GM21447 (cell line): ENCODE data around the gene ACTL8.
"Not testable (repeated sequence)": the region's sequence is repeated elsewhere in the genome, so short reads cannot be mapped to it uniquely, and the experiment has no call there.

Source experiments
- ATAC-seq: cut with Tn5 transposase; IDR thresholded peaks from one replicate; pipeline ENCODE4 v1.9.1; 2021; ENCODE audit not compliant: unreplicated experiment

Gene ACTL8

GRCh38 chr1:17734609-17735008 is 20.5 kb upstream of the ACTL8 start:
- no peak for ATAC-seq

- no peak for ATAC-seq
Measured at GRCh38 chr1:17735348-17735747, 19.8 kb upstream of the ACTL8 start.

DNA sequence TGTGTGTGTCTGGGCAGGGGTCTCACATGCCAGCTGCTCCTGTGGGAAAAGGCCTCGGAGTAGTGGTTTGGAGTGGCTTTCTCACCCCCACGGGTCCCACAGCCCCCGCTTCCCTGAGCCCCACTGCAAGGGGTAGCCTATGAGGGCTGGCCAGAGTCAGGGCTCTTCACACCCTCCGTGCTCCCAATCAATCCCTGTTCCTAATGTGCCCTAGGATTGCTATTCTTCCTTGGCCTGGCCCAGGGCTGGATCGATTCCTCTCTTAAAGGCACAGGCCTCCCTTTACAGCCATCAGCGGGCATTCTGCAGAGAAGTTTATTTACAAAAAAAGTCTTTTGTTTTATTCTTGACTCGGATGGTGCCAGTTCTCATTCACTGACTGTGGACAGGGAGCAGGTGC is 19.3 kb upstream of the ACTL8 start:
- ATAC-seq = no peak

- no peak for ATAC-seq
Measured at GRCh38 chr1:17736625-17737024, 18.5 kb upstream of the ACTL8 start.

- ATAC-seq = no peak
Measured at GRCh38 chr1:17739050-17739449, 16.1 kb upstream of the ACTL8 start.

- ATAC-seq = no peak
Measured at GRCh38 chr1:17741052-17741451, 14.1 kb upstream of the ACTL8 start.

GRCh38 chr1:17742583-17742982 is 12.6 kb upstream of the ACTL8 start:
- no peak for ATAC-seq

GRCh38 chr1:17743008-17743647 is 12.0 kb upstream of the ACTL8 start:
- no peak for ATAC-seq

DNA sequence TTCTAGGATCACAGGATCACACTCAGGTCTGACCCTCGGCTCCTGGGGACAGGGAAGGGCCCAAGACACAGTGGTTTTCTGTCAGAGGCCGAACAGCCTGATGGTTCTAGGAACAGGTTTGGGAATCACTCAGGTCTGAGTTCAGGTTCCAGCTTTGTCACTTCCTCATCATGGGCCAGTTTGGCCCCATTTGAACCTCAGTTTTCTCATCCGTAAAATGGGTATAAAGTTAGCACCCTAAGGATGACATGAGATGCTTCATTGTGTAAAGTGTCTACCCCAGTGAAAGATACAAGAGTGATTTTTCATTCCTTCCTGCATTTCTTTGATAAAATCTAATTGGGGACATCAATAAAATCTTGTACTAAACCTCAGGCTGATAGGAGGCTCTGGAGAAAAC is 11.2 kb upstream of the ACTL8 start:
- no peak for ATAC-seq

GRCh38 chr1:17744666-17745478 is 10.3 kb upstream of the ACTL8 start:
- no peak for ATAC-seq

DNA sequence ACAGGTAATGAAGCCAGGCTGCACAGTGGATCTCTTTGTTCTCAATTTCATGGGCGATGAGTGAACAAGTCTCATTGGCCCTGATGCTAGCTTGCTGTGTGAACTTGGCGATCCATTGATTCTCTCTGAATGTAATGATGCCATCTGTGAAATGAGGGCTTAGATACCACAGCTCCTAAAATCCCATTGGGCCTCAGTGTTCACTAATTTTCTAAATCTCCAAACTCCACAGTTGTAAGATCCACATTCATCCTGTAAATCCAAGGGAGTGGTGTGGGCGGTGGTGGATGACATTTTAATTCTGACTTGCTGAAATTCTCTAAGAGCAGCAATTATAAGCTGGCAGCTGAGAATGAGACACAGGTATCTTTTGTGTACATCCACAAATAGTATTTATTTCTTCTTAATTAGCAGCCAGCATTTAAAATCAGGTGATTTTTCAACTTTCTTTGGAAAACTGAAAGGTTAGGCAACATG is 9.6 kb upstream of the ACTL8 start:
- ATAC-seq = no peak

GRCh38 chr1:17746281-17746680 is 8.9 kb upstream of the ACTL8 start:
- ATAC-seq = not testable (repeated sequence)

GRCh38 chr1:17746920-17747319 is 8.2 kb upstream of the ACTL8 start:
- ATAC-seq = no peak

DNA sequence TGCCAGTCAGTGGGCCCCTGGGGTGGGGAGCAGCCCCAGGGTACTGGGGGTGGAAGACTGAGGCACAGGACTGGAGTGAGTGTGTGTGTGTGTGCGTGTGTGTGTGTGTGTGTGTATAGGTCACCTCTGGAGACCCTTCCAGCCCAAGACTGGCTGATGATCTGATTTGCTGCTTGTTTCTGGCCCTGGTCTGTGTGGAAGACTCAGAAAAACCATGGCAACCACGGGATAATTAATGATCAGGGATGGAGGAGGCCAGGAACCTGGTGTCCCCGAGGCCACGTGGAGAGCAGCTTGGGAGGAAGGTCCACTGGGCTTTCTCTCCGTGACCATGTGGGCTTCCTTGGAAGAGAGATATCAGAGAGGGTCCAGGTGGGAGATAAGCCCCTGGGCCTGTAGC is 4.8 kb upstream of the ACTL8 start:
- no peak for ATAC-seq

DNA sequence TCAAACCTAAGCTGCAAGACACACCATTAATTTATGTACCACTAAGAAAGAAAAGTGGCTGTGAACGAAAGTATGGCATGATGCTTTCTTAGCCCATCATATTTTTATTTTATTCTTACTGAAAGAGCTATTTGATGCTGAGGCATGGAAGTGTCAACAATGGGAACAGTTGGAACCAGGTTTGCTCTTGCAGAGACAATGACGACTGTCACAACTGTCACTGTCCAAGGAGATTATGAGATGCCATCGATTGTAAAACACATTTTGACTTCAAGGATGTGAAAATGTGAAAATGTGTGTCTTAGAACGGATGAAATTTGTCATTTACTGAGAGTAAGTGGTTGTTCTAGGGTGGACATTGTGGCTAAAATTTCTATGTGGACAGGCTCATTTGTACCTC is 2.8 kb upstream of the ACTL8 start:
- no peak for ATAC-seq

GRCh38 chr1:17757426-17757825 is 2.3 kb downstream of the ACTL8 start:
- ATAC-seq = no peak

DNA sequence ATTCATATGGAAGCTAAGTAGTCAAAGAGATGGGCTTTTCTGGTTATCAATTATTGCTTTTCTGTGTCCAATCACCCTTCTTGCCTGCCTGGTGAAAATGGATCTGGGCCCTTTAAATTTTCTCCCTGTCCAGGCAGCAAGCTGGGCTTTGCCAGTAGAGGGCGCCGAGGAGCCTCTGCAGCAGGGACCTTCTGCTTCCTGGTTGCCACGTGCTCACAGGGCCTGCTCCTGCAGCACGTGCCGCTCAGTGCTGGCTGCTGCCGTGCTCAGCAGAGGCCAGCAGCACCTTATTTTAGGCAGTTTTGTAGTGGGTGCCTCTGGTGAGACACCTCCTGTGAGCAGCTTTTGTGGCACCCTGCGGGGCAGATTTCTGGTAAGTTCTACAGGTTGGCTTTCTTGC is 4.0 kb downstream of the ACTL8 start:
- no peak for ATAC-seq

- ATAC-seq = no peak
Measured at GRCh38 chr1:17762313-17762712, 7.2 kb downstream of the ACTL8 start.

GRCh38 chr1:17763417-17763816 is 8.3 kb downstream of the ACTL8 start:
- no peak for ATAC-seq

- no peak for ATAC-seq
Measured at GRCh38 chr1:17763995-17764394, 8.9 kb downstream of the ACTL8 start.

GRCh38 chr1:17764591-17764990 is 9.5 kb downstream of the ACTL8 start:
- ATAC-seq = no peak
